ENCODE results near the gene SNCAIP. TPM values are rescaled to one million over a fixed set of nuclear protein-coding genes. Genes with fewer than 3 reads are reported as not detected.

SNCAIP gene
- total RNA-seq, 1 donor from 2014 or later: 11.3 TPM

- intact Hi-C loops (cut with DNase I): no loop called here
- no peaks in the 10 kb centered on the region for H3K9me3 ChIP-seq
- no peak overlapping the region for H3K4me3 ChIP-seq
- peaks cover 14% of the 10 kb centered on the region for H3K4me1 ChIP-seq
- DNase-seq (ENCODE audit: extremely low spot score in 2 of 2): no peak
- no peak overlapping the region for H3K27ac ChIP-seq
- TF ChIP-seq POLR2A (IDR thresholded peaks at IDR 0.05) (no peak), CTCF (IDR thresholded peaks at IDR 0.05) (no peak), POLR2AphosphoS5 (IDR thresholded peaks at IDR 0.05; ENCODE audit: insufficient read depth in 1 of 2, low read depth in 1 of 2) (no peak)
- H3K36me3 ChIP-seq: peaks cover 0 to 7% of the 10 kb centered on the region in 2 donors
- no peaks in the 10 kb centered on the region for H3K27me3 ChIP-seq
Measured at GRCh38 chr5:122455939-122456338, 143.9 kb downstream of the SNCAIP start.

GRCh38 chr5:122457178-122457826, 145.3 kb downstream of the SNCAIP start:
- DNase-seq (ENCODE audit: extremely low spot score in 2 of 2): no peak
- Histone ChIP-seq H3K9me3 (no peaks in the 10 kb centered on the region), H3K27me3 (no peaks in the 10 kb centered on the region), H3K4me3 (no peak overlapping the region), H3K27ac (no peak overlapping the region), H3K36me3 (no peaks in the 10 kb centered on the region), H3K4me1 (peaks cover 9% of the 10 kb centered on the region)
- TF ChIP-seq CTCF (IDR thresholded peaks at IDR 0.05) (no peak), POLR2A (IDR thresholded peaks at IDR 0.05) (no peak), POLR2AphosphoS5 (IDR thresholded peaks at IDR 0.05; ENCODE audit: insufficient read depth in 1 of 2, low read depth in 1 of 2) (no peak)
- intact Hi-C loops (cut with DNase I): no loop called here

- H3K4me3 ChIP-seq: no peak overlapping the region
Measured at GRCh38 chr5:122458278-122458872, 146.3 kb downstream of the SNCAIP start.

GRCh38 chr5:122462486-122462885, 150.4 kb downstream of the SNCAIP start:
- H3K4me3 ChIP-seq: no peak overlapping the region
- H3K36me3 ChIP-seq: no peaks in the 10 kb centered on the region
- no peaks in the 10 kb centered on the region for H3K27me3 ChIP-seq
- H3K27ac ChIP-seq: no peak overlapping the region
- no peaks in the 10 kb centered on the region for H3K4me1 ChIP-seq
- H3K9me3 ChIP-seq: no peaks in the 10 kb centered on the region
- no peak for DNase-seq (ENCODE audit: extremely low spot score in 2 of 2)
- TF ChIP-seq POLR2AphosphoS5 (IDR thresholded peaks at IDR 0.05; ENCODE audit: insufficient read depth in 1 of 2, low read depth in 1 of 2) (no peak), CTCF (IDR thresholded peaks at IDR 0.05) (no peak), POLR2A (IDR thresholded peaks at IDR 0.05) (no peak)
- intact Hi-C loops (cut with DNase I): no loop called here

More at GRCh38 chr5:122458278-122458872, 146.3 kb downstream of the SNCAIP start:
- no peak for DNase-seq (ENCODE audit: extremely low spot score in 2 of 2)
- Histone ChIP-seq H3K27ac (no peak overlapping the region), H3K4me1 (no peaks in the 10 kb centered on the region), H3K27me3 (no peaks in the 10 kb centered on the region), H3K9me3 (no peaks in the 10 kb centered on the region), H3K36me3 (no peaks in the 10 kb centered on the region)
- TF ChIP-seq CTCF (IDR thresholded peaks at IDR 0.05) (no peak), POLR2A (IDR thresholded peaks at IDR 0.05) (no peak), POLR2AphosphoS5 (IDR thresholded peaks at IDR 0.05; ENCODE audit: insufficient read depth in 1 of 2, low read depth in 1 of 2) (no peak)
- intact Hi-C loops (cut with DNase I): no loop called here

GRCh38 chr5:122463221-122463620, 151.2 kb downstream of the SNCAIP start:
- no peak overlapping the region for H3K27ac ChIP-seq
- no peak overlapping the region for H3K4me3 ChIP-seq
- no peaks in the 10 kb centered on the region for H3K27me3 ChIP-seq
- H3K4me1 ChIP-seq: no peaks in the 10 kb centered on the region
- no peak for DNase-seq (ENCODE audit: extremely low spot score in 2 of 2)
- intact Hi-C loops (cut with DNase I): no loop called here
- no peaks in the 10 kb centered on the region for H3K36me3 ChIP-seq
- no peaks in the 10 kb centered on the region for H3K9me3 ChIP-seq
- TF ChIP-seq CTCF (IDR thresholded peaks at IDR 0.05): no peak
- TF ChIP-seq POLR2AphosphoS5 (IDR thresholded peaks at IDR 0.05; ENCODE audit: insufficient read depth in 1 of 2, low read depth in 1 of 2): no peak
- TF ChIP-seq POLR2A (IDR thresholded peaks at IDR 0.05): no peak
